Kidney (tissue), 14 donors: ENCODE results near the gene RNASE4. TPM values are rescaled to one million over a fixed set of nuclear protein-coding genes. Genes with fewer than 3 reads are reported as not detected.
"Not testable (repeated sequence)": the region's sequence is repeated elsewhere in the genome, so short reads cannot be mapped to it uniquely, and the experiment has no call there.

Source experiments
- DNase-seq, 5 donors: peaks; one replicate each; pipeline ENCODE4 v3.0.0-alpha.2; 2013 to 2020
- FAIRE-seq: peaks from 2 replicates; lab custom pipeline; 2012; peaks lifted over from hg19 to GRCh38; lab: Jason Lieb, UNC
- H3K27ac ChIP-seq, 2 donors: one replicate each; pipeline ENCODE4 v1.7.0; 2013; ENCODE audit warnings: low read depth in 2 of 2, low read length in 2 of 2, inconsistent platforms in 1 of 2
- H3K27me3 ChIP-seq: one replicate; pipeline ENCODE4 v1.7.1; 2013; ENCODE audit warnings: low read length, inconsistent platforms; ENCODE audit not compliant: control insufficient read depth, insufficient read depth
- H3K36me3 ChIP-seq, 3 donors: one replicate each; pipeline versions ENCODE4 v1.7.0 to v1.7.1; 2013; ENCODE audit warnings: low read length in 3 of 3, control low read depth in 1 of 3, inconsistent platforms in 1 of 3; ENCODE audit not compliant: insufficient read depth in 3 of 3, control insufficient read depth in 2 of 3
- H3K4me1 ChIP-seq, 3 donors: one replicate each; pipeline versions ENCODE4 v1.7.0 to v1.7.1; 2013; ENCODE audit warnings: low read length in 3 of 3, inconsistent platforms in 1 of 3, low read depth in 1 of 3; ENCODE audit not compliant: control insufficient read depth in 2 of 3, insufficient read depth in 2 of 3
- H3K4me3 ChIP-seq, 3 donors: one replicate each; pipeline versions ENCODE4 v1.7.0 to v1.8.1; 2013; ENCODE audit warnings: low read length in 3 of 3, control low read depth in 1 of 3, inconsistent platforms in 1 of 3
- H3K9ac ChIP-seq, 3 donors: one replicate each; pipeline versions ENCODE4 v1.7.0 to v1.7.1; 2013; ENCODE audit warnings: low read length in 3 of 3, control low read depth in 1 of 3, inconsistent platforms in 1 of 3
- H3K9me3 ChIP-seq, 3 donors: one replicate each; pipeline versions ENCODE4 v1.7.0 to v1.7.1; 2013; ENCODE audit warnings: low read length in 3 of 3, control low read depth in 1 of 3, inconsistent platforms in 1 of 3; ENCODE audit not compliant: control insufficient read depth in 2 of 3, insufficient read depth in 1 of 3
- CTCF ChIP-seq: IDR thresholded peaks from 3 replicates; pipeline ENCODE4 v1.5.1; 2012; ENCODE audit warnings: mild to moderate bottlenecking, moderate library complexity, borderline replicate concordance; ENCODE audit not compliant: insufficient read depth; ENCODE audit errors: extremely low read depth
- intact Hi-C: fragments of 100-400 bp; cut with DNase I; formaldehyde crosslinking; loops from one replicate; pipeline ENCODE4 v1.11.1; 2022
- polyA plus RNA-seq: library from polyadenylated mRNA; stranded (reverse); fragments of 350-450 nt; fragmentation: Illumina TruSeq; extraction: RNeasy Lipid Tissue Mini Kit (QIAGEN cat#74804); gene quantifications from one replicate; pipeline ENCODE4 v1.2.3, GENCODE V29; 2014; ENCODE audit warnings: low read depth, low replicate concordance; ENCODE audit not compliant: insufficient read depth
- total RNA-seq: library from RNA; stranded (reverse); fragmentation: NEBNext Ultra II Directional; extraction: Animal tissue kit (Norgen Biotek cat#: 25700); gene quantifications from one replicate; pipeline ENCODE4 v1.2.1, GENCODE V29; 2021
- donor health status: control.
- donor health status: control.
- donor health status: control.
- donor health status: control.
- donor health status: control.
- donor health status: DM: yes; HTN: yes; CAD: no.
- donor health status: Normal renal cell carcinoma (clear cell type).

RNASE4 gene
- total and polyA plus RNA-seq, 2 donors from 2014 or later = 22.8 to 40.4 TPM

DNA sequence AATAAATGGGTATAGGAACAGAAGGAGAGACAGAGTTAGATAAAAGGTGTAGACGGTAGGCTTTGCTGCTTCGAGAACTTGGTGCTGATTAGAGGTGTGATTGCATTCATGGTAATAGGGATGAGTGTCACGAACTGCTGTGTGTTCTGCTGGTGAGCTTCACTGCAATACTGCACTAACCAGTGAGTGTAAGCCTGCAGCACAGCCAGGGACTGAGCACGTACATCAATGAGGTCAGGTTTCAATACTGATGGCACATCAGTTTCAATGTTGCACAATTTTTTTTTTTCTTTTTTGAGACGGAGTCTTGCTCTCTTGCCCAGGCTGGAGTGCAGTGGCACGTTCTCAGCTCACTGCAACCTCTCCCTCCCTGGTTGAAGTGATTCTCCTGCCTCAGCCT, 36.4 kb downstream of the RNASE4 start:
- peaks cover 0 to 6% (median 2%) of the 10 kb centered on the region in 3 donors for H3K4me1 ChIP-seq
- no peak overlapping the region for H3K4me3 ChIP-seq
- no peaks in the 10 kb centered on the region for H3K36me3 ChIP-seq
- intact Hi-C loops = no loop called here
- no peak overlapping the region for H3K27ac ChIP-seq
- H3K27me3 ChIP-seq = no peaks in the 10 kb centered on the region
- no peak for TF ChIP-seq CTCF
- no peak overlapping the region for H3K9ac ChIP-seq
- DNase-seq = no peak
- no peaks in the 10 kb centered on the region for H3K9me3 ChIP-seq
- FAIRE-seq = no peak

DNA sequence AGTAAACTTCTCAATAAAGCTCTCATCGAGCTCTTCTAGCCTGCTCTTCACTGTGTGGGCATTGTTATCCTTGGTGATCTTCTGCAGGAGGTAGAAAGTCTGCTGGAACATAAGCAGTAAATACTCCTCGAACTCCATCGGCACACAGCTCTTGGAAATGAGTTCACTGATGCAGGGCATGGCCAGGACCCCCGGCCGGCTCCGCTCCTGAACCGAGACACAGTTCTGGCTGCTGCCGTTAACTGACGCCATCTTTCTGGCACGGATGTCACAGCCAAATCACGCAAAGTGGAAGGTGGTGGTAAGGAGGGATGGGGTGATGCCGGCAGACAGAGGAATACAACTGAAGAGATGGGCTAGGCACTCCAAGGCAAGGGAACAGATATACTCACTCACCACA, 37.7 kb downstream of the RNASE4 start:
- DNase-seq = no peak
- H3K27ac ChIP-seq = no peak overlapping the region
- no peak overlapping the region for H3K9ac ChIP-seq
- intact Hi-C loops = no loop called here
- TF ChIP-seq CTCF = no peak
- FAIRE-seq = no peak
- no peaks in the 10 kb centered on the region for H3K36me3 ChIP-seq
- H3K4me1 ChIP-seq = peaks cover 2 to 8% (median 5%) of the 10 kb centered on the region in 3 donors
- no peaks in the 10 kb centered on the region for H3K9me3 ChIP-seq
- no peaks in the 10 kb centered on the region for H3K27me3 ChIP-seq
- H3K4me3 ChIP-seq = no peak overlapping the region

GRCh38 chr14:20723488-20723887, 39.1 kb downstream of the RNASE4 start:
- H3K27ac ChIP-seq = no peak overlapping the region
- no peak overlapping the region for H3K9ac ChIP-seq
- H3K36me3 ChIP-seq = no peaks in the 10 kb centered on the region
- peak in 1 of 5 donors; percentile 32 for DNase-seq
- no peak overlapping the region for H3K4me3 ChIP-seq
- H3K9me3 ChIP-seq = no peaks in the 10 kb centered on the region
- TF ChIP-seq CTCF = no peak
- intact Hi-C loops = no loop called here
- no peaks in the 10 kb centered on the region for H3K27me3 ChIP-seq
- peaks cover 2 to 12% (median 10%) of the 10 kb centered on the region in 3 donors for H3K4me1 ChIP-seq
- no peak for FAIRE-seq

DNA sequence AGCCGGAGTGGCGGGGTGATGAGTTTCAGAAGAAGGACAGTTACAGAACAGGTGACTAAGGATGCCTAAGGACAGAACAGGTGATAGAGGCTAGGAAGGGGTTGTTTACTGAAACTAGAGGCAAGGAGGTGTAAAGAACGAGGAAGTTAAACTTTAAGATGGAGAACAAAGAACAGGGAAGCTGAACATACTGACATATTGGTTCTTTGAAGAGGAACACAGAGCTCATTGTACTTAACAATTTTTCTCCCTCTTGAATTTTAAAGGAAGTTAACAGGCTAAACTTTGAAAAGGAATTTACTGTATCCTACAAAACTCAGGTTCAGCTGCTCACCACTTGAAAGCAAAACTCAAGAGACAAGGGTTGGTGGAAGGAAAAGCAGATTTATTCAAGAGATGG, 41.8 kb downstream of the RNASE4 start:
- H3K4me3 ChIP-seq, H3K36me3 ChIP-seq, H3K27me3 ChIP-seq, H3K9ac ChIP-seq, FAIRE-seq, H3K9me3 ChIP-seq, intact Hi-C loops, DNase-seq: not testable (repeated sequence)
- Histone ChIP-seq H3K4me1 (peaks cover 0 to 12% (median 5%) of the 10 kb centered on the region in 3 donors), H3K27ac (peak overlapping the region in 1 of 2 donors; percentile 47)
